DMS153 (cell line): ENCODE results near the gene FSTL1.

Source experiments
- DNase-seq: peaks from one replicate; lab custom pipeline; 2025; lab: John Stamatoyannopoulos, UW

FSTL1 gene

DNA sequence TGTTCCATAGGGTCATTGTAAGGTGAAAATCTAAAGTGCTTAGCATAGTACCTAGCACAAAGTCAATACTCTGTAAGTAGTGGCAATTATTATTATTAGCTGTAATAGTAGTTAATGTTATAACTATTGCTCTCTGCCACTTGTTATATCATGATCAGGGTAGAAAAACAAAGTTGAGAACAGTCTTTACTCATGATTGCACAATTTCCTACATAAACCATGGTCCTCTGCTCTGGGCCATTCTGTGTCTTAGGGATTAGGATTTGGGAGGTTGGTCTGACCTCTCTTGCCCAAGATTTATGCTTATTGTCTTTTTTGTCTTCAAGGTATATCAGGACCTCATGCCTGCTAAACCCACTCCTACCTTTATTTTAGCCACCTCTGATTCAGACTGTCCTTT lies 97.3 kb downstream of the FSTL1 start:
- no peak for DNase-seq

DNA sequence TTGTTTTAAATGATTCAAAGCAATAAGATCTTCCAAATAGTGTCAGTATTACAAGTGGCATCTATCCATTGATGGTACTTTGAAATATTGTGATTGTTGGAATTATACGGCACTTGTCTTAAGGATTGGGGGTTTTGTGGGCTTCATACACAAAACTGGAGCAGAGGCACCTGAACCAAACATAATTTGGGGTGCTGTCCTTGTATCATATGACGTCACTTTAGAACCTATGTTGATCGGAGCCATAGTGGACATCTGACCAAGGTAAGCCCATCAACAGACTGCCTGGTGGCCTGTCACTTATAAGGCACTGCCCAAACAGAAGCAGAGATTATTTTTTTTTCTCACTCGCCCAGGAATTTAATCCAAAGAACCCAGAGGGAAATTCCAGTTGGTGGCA lies 98.8 kb downstream of the FSTL1 start:
- DNase-seq: no peak

DNA sequence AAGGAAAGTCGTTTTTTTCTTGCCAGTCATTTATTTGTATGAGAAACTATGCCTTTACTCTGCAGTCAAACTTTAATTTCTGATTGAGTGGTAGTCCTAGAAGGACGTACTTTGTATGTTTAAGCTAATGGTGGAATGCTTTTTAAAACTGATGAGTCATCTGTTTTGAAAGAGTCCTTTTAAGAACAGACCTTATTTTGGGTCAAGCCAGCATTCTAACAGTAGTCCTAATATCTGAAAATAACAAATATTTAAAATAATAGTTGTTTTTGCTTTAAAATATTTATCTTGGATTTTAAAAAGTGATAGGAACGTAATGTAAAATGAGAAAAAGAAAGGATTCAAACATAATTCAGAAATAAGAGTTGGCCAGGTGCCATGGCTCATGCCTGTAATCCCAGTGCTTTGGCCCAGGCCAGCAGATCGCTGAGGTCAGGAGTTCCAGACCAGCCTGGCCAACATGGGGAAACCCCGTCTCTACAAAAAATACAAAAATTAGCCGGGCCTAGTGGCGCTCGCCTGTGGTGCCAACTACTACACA lies 100.3 kb downstream of the FSTL1 start:
- DNase-seq: no peak

DNA sequence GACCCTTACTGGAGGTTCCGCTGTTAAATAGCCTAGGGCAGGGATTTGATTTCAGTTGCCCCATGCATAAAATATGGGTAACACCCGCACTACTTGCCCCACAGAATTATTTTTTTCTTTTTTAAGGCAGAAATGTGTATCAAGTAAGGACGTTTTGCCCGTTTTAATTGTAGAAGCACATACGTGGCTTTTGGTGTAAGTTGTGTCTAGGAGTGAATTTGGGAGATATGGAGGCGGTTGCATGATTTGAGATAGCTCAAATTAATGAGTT lies 101.0 kb downstream of the FSTL1 start:
- DNase-seq: no peak

DNA sequence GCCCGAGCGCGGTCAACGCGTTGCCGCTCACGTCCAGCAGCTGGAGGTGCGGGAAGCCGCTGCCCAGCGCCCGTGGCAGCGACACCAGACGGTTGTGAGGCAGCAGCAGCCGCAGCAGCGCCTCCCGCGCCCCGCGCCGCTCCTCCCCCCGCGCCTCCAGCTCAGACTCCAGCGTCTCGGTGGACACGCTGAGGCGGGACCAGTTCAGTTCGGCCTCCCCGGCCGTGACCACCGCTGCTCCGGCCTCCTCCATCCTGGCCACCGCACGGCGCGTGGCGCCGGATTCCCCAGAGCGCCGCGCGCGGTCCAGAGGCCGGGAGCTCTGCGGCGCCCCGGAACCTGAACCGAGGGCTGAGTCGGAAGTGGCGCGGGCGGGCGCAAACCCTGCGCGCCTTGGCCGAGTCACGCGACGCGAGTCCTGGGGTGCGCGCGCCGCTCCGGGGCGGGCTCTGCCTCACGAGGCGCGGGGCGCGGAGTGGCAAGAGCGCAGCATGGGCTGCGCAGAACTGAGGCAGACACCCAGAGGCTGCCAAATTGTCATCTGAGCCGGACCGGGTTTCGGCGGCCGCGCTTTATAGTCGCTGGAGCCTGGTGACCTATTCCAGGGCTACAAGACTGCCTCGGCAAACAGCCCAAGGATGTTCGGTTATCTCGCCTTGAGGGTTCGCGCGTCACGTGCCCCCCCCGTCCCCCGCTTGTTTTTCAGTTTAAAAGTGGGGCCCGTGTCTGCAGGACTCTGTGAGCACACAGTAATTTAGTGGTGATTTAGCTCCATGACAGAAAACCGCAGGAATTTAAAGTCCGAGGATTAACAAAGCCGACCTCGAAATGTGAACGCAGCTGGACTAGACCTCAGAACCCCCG lies 101.6 kb downstream of the FSTL1 start, which contains the start of gene LRRC58:
LRRC58 (minus strand) TSS at position 364 of the 864 bp plus-strand sequence; CDS start at position 253, 111 bp downstream.
- peak; percentile 78 for DNase-seq

DNA sequence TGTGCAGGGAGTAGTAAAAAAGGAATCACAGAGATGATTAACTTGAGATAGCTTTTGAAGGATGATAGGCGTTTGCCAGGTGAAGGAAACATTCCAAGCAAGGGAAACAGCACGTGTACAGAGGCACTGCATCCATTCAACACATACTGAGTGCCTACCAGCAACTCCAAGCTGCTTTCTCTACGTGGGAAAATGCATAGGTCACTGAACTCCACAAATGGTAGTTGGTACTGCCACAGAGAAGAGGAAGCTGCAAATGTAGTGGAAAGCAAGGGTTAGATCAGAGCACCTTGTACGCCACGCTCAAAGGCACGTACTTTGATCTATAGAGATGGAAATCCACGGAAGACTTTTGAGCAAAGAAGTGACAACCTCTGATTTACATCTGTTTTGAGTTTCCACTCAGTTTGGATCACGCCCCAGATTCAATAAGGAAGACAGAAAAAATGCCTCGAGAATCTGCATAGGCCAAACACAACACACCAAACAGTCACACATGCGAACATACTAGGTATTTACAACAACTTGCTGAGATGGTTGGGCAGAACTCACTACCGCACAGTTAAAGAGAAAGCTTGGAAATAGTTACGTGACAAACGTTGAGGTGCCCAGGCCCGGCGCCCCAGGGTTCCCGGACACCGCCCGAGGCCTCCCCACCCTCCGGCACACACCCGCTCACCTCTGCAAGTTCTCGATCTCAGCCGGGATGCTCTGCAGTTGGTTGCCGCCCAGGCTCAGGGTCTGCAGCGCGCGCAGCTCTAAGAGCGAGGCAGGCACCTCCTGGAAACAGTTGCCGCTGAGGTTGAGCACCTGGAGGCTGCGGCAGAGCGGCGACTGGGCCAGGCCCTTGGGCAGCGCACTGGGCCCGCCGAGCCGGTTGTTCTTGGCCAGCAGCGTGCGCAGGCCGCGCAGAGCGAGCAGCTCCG lies 102.5 kb downstream of the FSTL1 start:
- DNase-seq: no peak

DNA sequence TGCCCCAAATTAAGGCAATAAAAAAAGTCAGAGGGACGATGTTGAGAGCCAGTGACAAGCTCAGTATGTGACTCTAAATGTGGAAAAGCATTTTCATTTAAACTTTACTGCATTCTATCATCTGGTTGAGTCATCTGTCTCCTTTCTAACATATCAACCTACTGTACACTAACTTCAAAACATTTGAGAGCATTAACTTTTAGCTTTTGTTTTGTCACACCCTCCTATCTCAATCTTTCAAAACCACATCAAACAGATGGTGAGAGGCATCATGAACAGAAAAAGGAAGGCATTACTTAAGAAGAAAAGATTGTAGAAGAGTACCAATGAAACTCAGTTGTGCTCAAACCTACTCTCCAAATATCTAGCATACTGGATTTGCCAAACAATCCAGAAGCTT lies 106.4 kb downstream of the FSTL1 start:
- DNase-seq: no peak
